NCI-H1417 treated with DMSO at 0.1 percent for 48 hours (cell line): ENCODE data around the gene ZFYVE16.
"Not testable (repeated sequence)": the region's sequence is repeated elsewhere in the genome, so short reads cannot be mapped to it uniquely, and the experiment has no call there.

Experiments
- DNase-seq: peaks from one replicate; lab custom pipeline; 2025; lab: John Stamatoyannopoulos, UW

ZFYVE16 gene

GRCh38 chr5:80407735-80408483 is at the start of gene ZFYVE16:
TSS of gene ZFYVE16 (plus strand) at chr5:80408064. CDS start at chr5:80434148, 26,084 bp downstream.
- DNase-seq: peak; percentile 70

GRCh38 chr5:80360914-80361444 is 46.9 kb upstream of the ZFYVE16 start:
- no peak for DNase-seq

DNA sequence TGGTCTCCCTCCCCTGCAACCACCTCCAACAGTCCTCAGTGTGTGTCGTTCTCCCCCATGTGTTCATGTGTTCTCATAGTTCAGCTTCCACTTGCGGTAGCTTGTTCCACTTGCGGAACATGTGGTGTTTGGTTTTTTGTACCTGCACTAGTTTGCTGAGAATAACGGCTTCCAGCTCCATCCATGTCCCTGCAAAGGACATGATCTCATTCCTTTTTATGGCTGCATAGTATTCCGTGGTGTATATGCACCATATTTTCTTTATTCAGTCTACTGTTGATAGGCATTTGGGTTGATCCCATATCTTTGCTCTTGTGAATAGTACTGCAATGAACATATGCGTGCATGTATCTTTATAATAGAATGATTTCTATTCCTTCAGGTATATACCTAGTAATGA is 43.0 kb upstream of the ZFYVE16 start:
- no peak for DNase-seq

GRCh38 chr5:80368661-80369480 is 39.0 kb upstream of the ZFYVE16 start:
- DNase-seq: no peak

- DNase-seq: peak; percentile 36
Measured at GRCh38 chr5:80369521-80369920, 38.3 kb upstream of the ZFYVE16 start.

- no peak for DNase-seq
Measured at GRCh38 chr5:80370390-80370789, 37.5 kb upstream of the ZFYVE16 start.

DNA sequence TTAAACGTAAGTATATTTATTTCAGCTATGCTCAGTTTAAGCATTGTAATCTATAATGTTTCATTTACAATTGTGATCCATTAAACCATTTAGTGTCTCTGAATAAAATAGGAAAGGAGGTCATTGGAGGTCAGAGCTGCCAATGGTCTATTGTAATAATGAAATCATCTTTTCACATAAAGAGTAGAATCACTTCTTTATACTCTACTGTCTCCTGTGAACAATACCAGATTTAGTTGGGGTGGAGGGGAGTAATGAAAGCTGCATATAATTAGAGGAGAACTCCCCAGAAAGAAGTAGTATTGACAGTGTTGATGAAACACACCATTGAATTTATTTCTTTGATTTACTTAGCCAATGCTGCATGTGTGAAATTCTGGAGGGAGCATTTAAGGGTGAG is 35.1 kb upstream of the ZFYVE16 start:
- no peak for DNase-seq

DNA sequence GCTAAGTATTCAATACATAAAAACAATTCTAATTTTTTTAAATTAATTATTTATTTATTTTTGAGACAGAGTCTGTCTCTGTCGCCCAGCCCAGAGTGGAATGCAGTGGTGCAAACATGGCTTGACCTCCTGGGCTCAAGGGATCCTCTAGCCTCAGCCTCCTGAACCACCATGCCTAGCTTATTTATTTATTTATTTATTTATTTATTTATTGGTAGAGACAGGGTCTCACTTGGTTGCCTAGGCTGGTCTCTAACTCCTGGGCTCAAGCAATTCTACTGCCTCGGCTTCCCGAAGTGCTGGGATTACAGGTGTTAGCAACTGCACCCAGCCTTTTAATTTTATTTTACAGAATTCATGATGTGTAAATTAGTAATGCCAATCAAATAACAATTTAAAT is 33.7 kb upstream of the ZFYVE16 start:
- DNase-seq: no peak

DNA sequence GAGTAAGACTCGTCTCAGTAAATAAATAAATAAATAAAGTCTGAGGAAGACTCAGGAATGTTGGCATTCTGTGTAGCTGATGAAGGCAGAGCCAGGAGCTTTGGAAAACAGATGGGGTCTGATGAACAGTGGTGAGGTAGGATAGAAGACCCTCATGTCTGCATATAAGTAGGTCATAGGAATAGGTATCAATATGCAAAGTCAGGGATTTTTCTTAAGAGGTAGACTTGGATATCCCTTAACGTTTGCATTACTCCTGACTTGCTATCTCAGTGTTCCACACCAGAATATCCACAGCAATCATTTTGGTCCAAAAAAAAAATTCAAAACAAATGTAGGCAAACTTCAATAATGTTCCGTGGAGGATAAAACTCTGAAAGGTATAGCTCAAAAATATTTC is 31.3 kb upstream of the ZFYVE16 start:
- no peak for DNase-seq

DNA sequence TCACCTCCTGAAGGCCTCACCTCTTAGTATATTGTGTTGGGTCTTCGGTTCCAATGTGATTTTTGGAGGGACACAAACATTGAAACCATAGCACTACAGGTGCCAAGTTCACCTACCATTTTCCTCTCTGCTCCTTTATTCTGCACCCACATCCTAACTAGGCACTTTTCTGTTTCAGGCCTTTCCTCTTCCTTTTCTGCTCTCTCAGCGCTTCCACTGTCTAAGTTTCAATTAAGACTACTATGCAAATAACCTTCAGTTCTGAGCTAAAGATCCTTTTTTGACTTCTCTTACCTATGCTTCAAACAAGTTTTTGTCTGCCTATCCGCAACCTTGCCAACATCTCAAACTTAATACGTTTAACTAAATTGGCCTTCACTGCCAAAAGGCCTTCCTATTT is 25.4 kb upstream of the ZFYVE16 start:
- no peak for DNase-seq

DNA sequence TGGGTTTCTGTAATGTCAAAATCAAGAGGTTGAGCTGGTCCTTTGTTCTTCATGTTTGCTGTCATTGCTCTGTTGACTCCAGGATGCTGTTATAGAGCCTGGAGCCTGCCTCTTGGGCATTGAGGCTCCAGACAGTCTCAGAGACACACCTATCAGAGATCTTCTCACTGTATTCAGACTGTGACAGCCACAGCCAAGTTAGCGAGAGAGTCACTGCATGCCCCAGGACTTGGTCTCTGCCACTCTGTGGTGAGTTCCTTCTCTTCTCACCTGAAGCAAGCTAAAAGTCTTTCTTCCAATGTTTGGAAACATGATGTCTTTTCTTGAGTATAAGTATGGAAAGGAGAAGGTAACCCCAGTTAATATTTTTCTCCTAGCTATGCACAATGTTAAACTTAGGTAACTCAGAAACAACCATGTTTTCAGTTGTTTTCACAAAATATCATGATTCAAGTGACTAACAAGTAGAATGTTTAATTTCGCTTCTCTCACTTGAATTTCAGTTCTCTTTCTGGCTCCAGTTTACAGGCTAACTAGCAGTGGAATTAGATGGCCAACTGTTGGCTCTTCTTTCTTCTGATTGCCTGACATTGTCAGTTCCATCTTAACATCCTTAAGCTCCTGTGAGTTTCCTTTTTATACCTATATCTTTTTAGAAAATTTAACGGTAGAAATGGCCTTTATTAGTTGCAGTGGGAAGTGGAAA is 20.6 kb upstream of the ZFYVE16 start:
- DNase-seq: no peak

GRCh38 chr5:80389580-80389979 is 18.3 kb upstream of the ZFYVE16 start:
- no peak for DNase-seq

DNA sequence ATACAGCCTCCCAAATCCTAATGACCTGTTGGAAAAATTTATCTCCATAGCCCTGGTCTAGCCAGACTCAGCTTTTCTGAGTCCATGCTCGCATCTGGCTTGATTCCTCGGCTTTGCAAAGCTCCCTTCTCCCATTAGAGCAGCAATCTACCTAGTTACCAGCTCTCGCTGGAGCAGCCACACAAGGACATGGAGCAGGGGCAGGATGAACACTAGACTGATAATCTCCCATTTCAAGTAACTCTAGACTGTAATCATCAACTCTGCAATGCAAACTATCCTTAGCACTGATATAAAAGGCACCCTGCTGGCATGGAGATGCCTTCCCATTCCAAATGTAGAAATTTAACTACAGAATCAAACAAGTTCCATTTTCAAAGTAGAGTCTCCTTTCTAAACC is 17.5 kb upstream of the ZFYVE16 start:
- DNase-seq: not testable (repeated sequence)

- not testable (repeated sequence) for DNase-seq
Measured at GRCh38 chr5:80391267-80391666, 16.6 kb upstream of the ZFYVE16 start.

- DNase-seq: no peak
Measured at GRCh38 chr5:80399526-80400239, 8.2 kb upstream of the ZFYVE16 start.

GRCh38 chr5:80400368-80400767 is 7.5 kb upstream of the ZFYVE16 start:
- not testable (repeated sequence) for DNase-seq

- DNase-seq: no peak
Measured at GRCh38 chr5:80403782-80404181, 4.1 kb upstream of the ZFYVE16 start.

DNA sequence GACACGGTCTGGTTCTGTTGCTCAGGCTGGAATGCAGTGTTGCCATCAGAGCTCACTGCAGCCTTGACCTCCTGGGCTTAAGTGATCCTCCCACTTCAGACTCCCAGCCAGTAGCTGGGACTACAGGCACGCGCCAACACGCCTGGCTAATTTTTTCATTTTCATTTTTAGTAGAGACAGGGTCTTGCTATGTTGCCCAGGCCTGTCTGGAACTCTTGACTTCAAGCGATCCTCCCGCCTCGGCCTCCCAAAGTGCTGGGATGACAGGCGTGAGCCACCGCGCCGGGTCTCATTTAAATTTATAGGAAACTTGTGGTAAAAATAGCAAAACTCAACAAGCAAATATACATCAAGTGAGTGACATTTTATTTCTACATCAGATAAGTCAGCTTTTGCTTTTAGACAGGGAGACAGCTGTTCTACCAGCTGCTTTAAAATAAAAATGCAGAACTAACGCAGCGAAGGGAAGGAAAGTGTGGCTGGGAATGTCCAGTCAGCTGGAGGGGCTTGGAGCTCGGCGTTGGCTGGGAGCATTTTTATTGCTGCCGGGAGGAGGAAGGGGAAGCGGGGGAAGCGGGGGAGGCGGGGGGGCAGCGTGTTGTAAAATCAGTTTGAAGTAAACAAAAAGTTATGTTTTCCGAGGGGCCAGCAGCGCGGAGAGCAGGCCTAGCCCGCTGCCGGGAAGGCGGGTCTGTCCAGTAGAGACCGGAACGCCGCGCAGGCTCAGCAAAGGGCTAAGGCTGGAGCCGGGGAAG is 707 bp upstream of the ZFYVE16 start:
- DNase-seq: no peak

GRCh38 chr5:80408484-80409366 is 861 bp downstream of the ZFYVE16 start:
- DNase-seq: no peak

GRCh38 chr5:80409367-80409966 is 1.6 kb downstream of the ZFYVE16 start:
- DNase-seq: no peak
